Body of pancreas (tissue), 4 donors: ENCODE results near the gene COL15A1.

ENCODE experiments used
- CTCF ChIP-seq, 7 experiments: fragments of 450-650 bp in 4 of 7; fragments of 200-600 bp in 3 of 7; sonication (generic) in 3 of 7; IDR thresholded peaks; one replicate each; pipeline ENCODE4 v1.5.1; 2016 to 2019; ENCODE audit warnings: antibody characterized with exemption in 7 of 7
- POLR2A ChIP-seq, 3 donors: fragments of 450-650 bp; IDR thresholded peaks; one replicate each; pipeline ENCODE4 v1.6.1; 2016; ENCODE audit warnings: antibody characterized with exemption in 3 of 3, mild to moderate bottlenecking in 2 of 3

GRCh38 chr9:98912450-98912849, 31.3 kb upstream of the COL15A1 start:
- TF ChIP-seq POLR2A (IDR thresholded peaks at IDR 0.05) (no peak), CTCF (IDR thresholded peaks at IDR 0.05) (no peak)
